ENCODE measurements around the gene ALPI.

ALPI gene

GRCh38 chr2:232481322-232482140, 25.6 kb downstream of the ALPI start:
- DNase-seq (no peak), ATAC-seq (ENCODE audit: insufficient read depth, low read depth) (no peak)
- Histone ChIP-seq H3K27me3 (ENCODE audit: insufficient read depth, low read length, poor library complexity) (no peaks in the 10 kb centered on the region), H3K79me2 (ENCODE audit: insufficient read depth, low read length) (no peaks in the 10 kb centered on the region), H3K27ac (ENCODE audit: low read length) (no peak overlapping the region), H3K4me2 (ENCODE audit: insufficient read depth, low read length) (no peak overlapping the region), H3K4me1 (ENCODE audit: insufficient read depth, low read length) (no peaks in the 10 kb centered on the region), H4K20me1 (ENCODE audit: insufficient read depth, low read length) (no peaks in the 10 kb centered on the region; the same call in 1 of the 2 replicates), H3K36me3 (ENCODE audit: insufficient read depth, low read length) (no peaks in the 10 kb centered on the region), H3K9me3 (ENCODE audit: insufficient read depth, low read length, severe bottlenecking) (no peaks in the 10 kb centered on the region), H2AFZ (ENCODE audit: low read depth, low read length) (no peak overlapping the region), H3K9ac (ENCODE audit: low read depth, low read length) (no peak overlapping the region), H3K4me3 (ENCODE audit: low read depth in 1 of 2, low read length in 2 of 2) (no peak overlapping the region)
- TF ChIP-seq CTCF (IDR thresholded peaks at IDR 0.05; ENCODE audit: borderline replicate concordance, extremely low read depth, low read length, poor library complexity, severe bottlenecking) (no peak), EZH2 (IDR thresholded peaks at IDR 0.05; ENCODE audit: borderline replicate concordance, low read depth, low read length, severe bottlenecking) (no peak)

GRCh38 chr2:232482301-232483238, 26.6 kb downstream of the ALPI start:
- Histone ChIP-seq H2AFZ (ENCODE audit: low read depth, low read length) (no peak overlapping the region), H3K27ac (ENCODE audit: low read length) (no peak overlapping the region), H3K36me3 (ENCODE audit: insufficient read depth, low read length) (no peaks in the 10 kb centered on the region), H3K4me3 (ENCODE audit: low read depth in 1 of 2, low read length in 2 of 2) (no peak overlapping the region), H3K4me2 (ENCODE audit: insufficient read depth, low read length) (no peak overlapping the region), H4K20me1 (ENCODE audit: insufficient read depth, low read length) (no peaks in the 10 kb centered on the region; the same call in 1 of the 2 replicates), H3K27me3 (ENCODE audit: insufficient read depth, low read length, poor library complexity) (no peaks in the 10 kb centered on the region), H3K4me1 (ENCODE audit: insufficient read depth, low read length) (no peaks in the 10 kb centered on the region), H3K9ac (ENCODE audit: low read depth, low read length) (no peak overlapping the region), H3K9me3 (ENCODE audit: insufficient read depth, low read length, severe bottlenecking) (no peaks in the 10 kb centered on the region), H3K79me2 (ENCODE audit: insufficient read depth, low read length) (no peaks in the 10 kb centered on the region)
- TF ChIP-seq CTCF (IDR thresholded peaks at IDR 0.05; ENCODE audit: borderline replicate concordance, extremely low read depth, low read length, poor library complexity, severe bottlenecking), result no peak
- TF ChIP-seq EZH2 (IDR thresholded peaks at IDR 0.05; ENCODE audit: borderline replicate concordance, low read depth, low read length, severe bottlenecking), result no peak
- DNase-seq (no peak), ATAC-seq (ENCODE audit: insufficient read depth, low read depth) (no peak)

GRCh38 chr2:232483311-232483922, 27.5 kb downstream of the ALPI start:
- no peak for ATAC-seq (ENCODE audit: insufficient read depth, low read depth)
- Histone ChIP-seq H3K9ac (ENCODE audit: low read depth, low read length) (no peak overlapping the region), H3K27ac (ENCODE audit: low read length) (no peak overlapping the region), H3K79me2 (ENCODE audit: insufficient read depth, low read length) (no peaks in the 10 kb centered on the region), H3K4me3 (ENCODE audit: low read depth in 1 of 2, low read length in 2 of 2) (no peak overlapping the region), H2AFZ (ENCODE audit: low read depth, low read length) (no peak overlapping the region), H3K4me2 (ENCODE audit: insufficient read depth, low read length) (no peak overlapping the region), H3K4me1 (ENCODE audit: insufficient read depth, low read length) (no peaks in the 10 kb centered on the region), H3K27me3 (ENCODE audit: insufficient read depth, low read length, poor library complexity) (no peaks in the 10 kb centered on the region), H3K36me3 (ENCODE audit: insufficient read depth, low read length) (no peaks in the 10 kb centered on the region), H3K9me3 (ENCODE audit: insufficient read depth, low read length, severe bottlenecking) (no peaks in the 10 kb centered on the region), H4K20me1 (ENCODE audit: insufficient read depth, low read length) (no peaks in the 10 kb centered on the region; the same call in 1 of the 2 replicates)
- DNase-seq, result no peak
- TF ChIP-seq CTCF (IDR thresholded peaks at IDR 0.05; ENCODE audit: borderline replicate concordance, extremely low read depth, low read length, poor library complexity, severe bottlenecking) (no peak), EZH2 (IDR thresholded peaks at IDR 0.05; ENCODE audit: borderline replicate concordance, low read depth, low read length, severe bottlenecking) (no peak)

Data from DND-41 (cell line).